ENCODE results near the gene C9orf72. TPM values are rescaled to one million over a fixed set of nuclear protein-coding genes. Genes with fewer than 3 reads are reported as not detected.

Gene C9orf72
- total and polyA plus RNA-seq, 2 of the 4 experiments (the other 2 are of a cell fraction) = 2.0 to 3.4 TPM

GRCh38 chr9:27529316-27530278 is 43.7 kb downstream of the C9orf72 start, which contains the start of gene MOB3B:
TSS of gene MOB3B (minus strand) at chr9:27529814. CDS start at chr9:27455550, 74,264 bp downstream.
- H3K27me3 ChIP-seq (ENCODE audit: control insufficient read depth, insufficient read depth, low read length) = peaks cover 32% of the 10 kb centered on the region
- no peak within 1 kb of the TSS for H2BK5ac ChIP-seq (ENCODE audit: low read depth, low read length, poor library complexity, severe bottlenecking)
- H3K14ac ChIP-seq (replicated peaks; ENCODE audit: low read depth, low read length) = no peak within 1 kb of the TSS
- WGBS, 2 experiments (ENCODE audit: extremely low coverage in 2 of 2, insufficient read length in 1 of 2) = 0% methylated on average over 4 of the region's 74 CpGs; no CpG with 5 or more reads in 1 of the 2 experiments
- no peaks in the 10 kb centered on the region for H3K4me1 ChIP-seq (ENCODE audit: control insufficient read depth, insufficient read depth, low read length)
- no peak within 1 kb of the TSS for H4K91ac ChIP-seq (ENCODE audit: insufficient read depth, low read depth, low read length)
- H3K27ac ChIP-seq (ENCODE audit: insufficient read depth, low read length) = no peak within 1 kb of the TSS
- dilution Hi-C loops (cut with HindIII; ENCODE audit: low sequenced_read_pairs, unreplicated experiment) (no loop called here), in situ Hi-C loops (cut with MboI; ENCODE audit: low sequenced_read_pairs) (loop anchor here (5.0 kb wide), 1 partner anchor 197 kb away; no protein-coding TSS in a partner anchor), intact Hi-C loops (cut with micrococcal nuclease) (loop anchor here (1.0 kb wide), 1 partner anchor 196 kb away; no protein-coding TSS in a partner anchor)
- no peaks in the 10 kb centered on the region for H3K9me3 ChIP-seq (ENCODE audit: control insufficient read depth, insufficient read depth, low read length)
- POLR2A ChIA-PET (ENCODE audit: unreplicated experiment) = no interaction called here
- BruUV-seq (replicated peaks) = no TSS peak
- no peaks in the 10 kb centered on the region for H3K79me1 ChIP-seq (ENCODE audit: low read depth in 1 of 2, low read length in 2 of 2)
- H2AFZ ChIP-seq (replicated peaks; ENCODE audit: low read length, poor library complexity) = peak within 1 kb of the TSS; percentile 89
- DNase-seq (peak; percentile 50), ATAC-seq (ENCODE audit: low read depth) (peak; percentile 98)
- H3K4me3 ChIP-seq (ENCODE audit: insufficient read depth, low read depth, low read length) = peak within 1 kb of the TSS; percentile 57
- H3K4me2 ChIP-seq (ENCODE audit: low read depth, low read length) = peak within 1 kb of the TSS; percentile 97
- CTCF ChIA-PET = interaction anchor here (0.6 to 2.9 kb wide), 9 partner anchors 10 to 197 kb away, joined by 3 to 16 read pairs (median 3); no protein-coding TSS in a partner anchor
- no peak within 1 kb of the TSS for H2AK5ac ChIP-seq (ENCODE audit: low read depth, low read length)
- no peak within 1 kb of the TSS for H2BK15ac ChIP-seq (ENCODE audit: low read depth, low read length)
- H2BK120ac ChIP-seq (ENCODE audit: low read depth, low read length) = no peak within 1 kb of the TSS
- H4K20me1 ChIP-seq (ENCODE audit: insufficient read depth, low read length) = no peaks in the 10 kb centered on the region
- H3K23ac ChIP-seq (ENCODE audit: low read depth, low read length) = peak within 1 kb of the TSS; percentile 60; the same call in 1 of the 2 replicates
- no peak within 1 kb of the TSS for H2AK9ac ChIP-seq (replicated peaks; ENCODE audit: low read depth, low read length, poor library complexity)
- no peak within 1 kb of the TSS for H4K8ac ChIP-seq (ENCODE audit: low read depth in 2 of 2, low read length in 2 of 2)
- H3K4ac ChIP-seq (ENCODE audit: low read depth, low read length) = no peak within 1 kb of the TSS
- no peak within 1 kb of the TSS for H3K56ac ChIP-seq (ENCODE audit: extremely low read depth, insufficient read depth, low read length)
- H3K9ac ChIP-seq (ENCODE audit: low read depth, low read length) = no peak within 1 kb of the TSS; the same call in 1 of the 2 replicates
- no peak within 1 kb of the TSS for H2BK20ac ChIP-seq (ENCODE audit: low read depth, low read length)
- no peaks in the 10 kb centered on the region for H3K9me1 ChIP-seq (ENCODE audit: insufficient read depth, low read length)
- no peak within 1 kb of the TSS for H3K18ac ChIP-seq (ENCODE audit: low read depth, low read length)
- H4K5ac ChIP-seq (ENCODE audit: low read depth, low read length) = no peak within 1 kb of the TSS
- H3K36me3 ChIP-seq (ENCODE audit: control insufficient read depth, insufficient read depth, low read length) = no peaks in the 10 kb centered on the region
- TF ChIP-seq CTCF (conservative IDR thresholded peaks at IDR 0.05; ENCODE audit: low read depth, low read length) (peak; percentile 82), CHD1 (IDR thresholded peaks at IDR 0.05; ENCODE audit: low read depth, low read length) (no peak), MAZ (IDR thresholded peaks at IDR 0.05; ENCODE audit: borderline replicate concordance, low read depth, low read length) (peak; percentile 67; the same call in 1 of the 2 replicates), POLR2A (IDR thresholded peaks at IDR 0.05; ENCODE audit: low read depth, low read length) (no peak), RFX5 (IDR thresholded peaks at IDR 0.05; ENCODE audit: low read depth, low read length) (no peak), USF2 (IDR thresholded peaks at IDR 0.05; ENCODE audit: low read depth, low read length) (no peak), BHLHE40 (IDR thresholded peaks at IDR 0.05; ENCODE audit: low read depth, low read length) (no peak), FOS (IDR thresholded peaks at IDR 0.05; ENCODE audit: low read depth, low read length) (no peak), MAFK (IDR thresholded peaks at IDR 0.05; ENCODE audit: low read depth, low read length) (no peak), SMC3 (IDR thresholded peaks at IDR 0.05; ENCODE audit: low read depth, low read length) (peak; percentile 58), RCOR1 (IDR thresholded peaks at IDR 0.05; ENCODE audit: insufficient replicate concordance, low read length) (no peak), ELK1 (IDR thresholded peaks at IDR 0.05; ENCODE audit: borderline replicate concordance, low read depth, low read length) (no peak), RAD21 (IDR thresholded peaks at IDR 0.05; ENCODE audit: low read length) (peak; percentile 54)
